H1 (cell line): ENCODE data around the gene TAF11L3. TPM values are rescaled to one million over a fixed set of nuclear protein-coding genes. Genes with fewer than 3 reads are reported as not detected.

Experiments
- CTCF ChIA-PET: fragments of 300-600 bp; sonication (Branson Sonifier 250); formaldehyde crosslinking; loops from one replicate; lab custom pipeline; 2021; ENCODE audit not compliant: partially characterized antibody; lab: Charles Lee
- POLR2A ChIA-PET: fragments of 300-600 bp; sonication (Branson Sonifier 250); formaldehyde crosslinking; loops from one replicate; lab custom pipeline; 2021; ENCODE audit warnings: inconsistent platforms; ENCODE audit not compliant: partially characterized antibody; lab: Charles Lee
- DNase-seq, 2 experiments: peaks; one replicate each; pipeline versions ENCODE4 v3.0.0 to v3.0.0-alpha.2; 2010 to 2022; ENCODE audit warnings: low spot score in 2 of 2, low read depth in 1 of 2, mixed read lengths in 1 of 2
- FAIRE-seq: peaks from 2 replicates; lab custom pipeline; 2011; peaks lifted over from hg19 to GRCh38; lab: Jason Lieb, UNC
- H2AFZ ChIP-seq: 2 replicates; pipeline ENCODE4 v1.8.1; 2012; ENCODE audit warnings: low read length, inconsistent platforms
- H2AK5ac ChIP-seq: 2 replicates; pipeline ENCODE4 v1.6.1; 2013; ENCODE audit warnings: low read depth, low read length
- H2BK120ac ChIP-seq: replicated peaks from 2 replicates; pipeline ENCODE3; 2013; ENCODE audit warnings: low read depth, low read length, inconsistent platforms
- H2BK12ac ChIP-seq: 2 replicates; pipeline ENCODE4 v1.6.1; 2013; ENCODE audit warnings: low read depth, low read length
- H2BK15ac ChIP-seq: 2 replicates; pipeline ENCODE4 v1.6.1; 2013; ENCODE audit warnings: low read length
- H2BK20ac ChIP-seq: 2 replicates; pipeline ENCODE4 v1.6.1; 2013; ENCODE audit warnings: low read length
- H2BK5ac ChIP-seq: 2 replicates; pipeline ENCODE4 v1.6.1; 2013; ENCODE audit warnings: low read depth, low read length
- H3K14ac ChIP-seq: 2 replicates; pipeline ENCODE4 v1.6.1; 2013; ENCODE audit warnings: inconsistent platforms; ENCODE audit not compliant: insufficient read length
- H3K18ac ChIP-seq: 2 replicates; pipeline ENCODE4 v1.6.1; 2013; ENCODE audit warnings: low read length; ENCODE audit errors: extremely low read depth
- H3K23ac ChIP-seq: 2 replicates; pipeline ENCODE4 v1.6.1; 2013; ENCODE audit warnings: inconsistent platforms; ENCODE audit not compliant: insufficient read length
- H3K23me2 ChIP-seq: 2 replicates; pipeline ENCODE4 v1.6.1; 2013; ENCODE audit warnings: low read depth, low read length
- H3K27ac ChIP-seq: 2 replicates; pipeline ENCODE4 v1.6.1; 2011; ENCODE audit warnings: low read depth, low read length, inconsistent platforms
- H3K27me3 ChIP-seq, 4 experiments: replicated peaks in 1 of 4; 1 replicate in 1 of 4; 2 replicates in 3 of 4; pipeline versions ENCODE4 v1.6.1 to v1.8.1; 2011 to 2013; ENCODE audit warnings: low read length in 3 of 4, mild to moderate bottlenecking in 3 of 4, inconsistent platforms in 2 of 4, mixed read lengths in 2 of 4, moderate library complexity in 1 of 4; ENCODE audit not compliant: control insufficient read depth in 3 of 4, insufficient read depth in 3 of 4; ENCODE audit errors: extremely low read depth in 1 of 4
- H3K36me3 ChIP-seq, 4 experiments: 2 replicates each; pipeline versions ENCODE4 v1.6.1 to v1.8.1; 2011 to 2013; ENCODE audit warnings: mild to moderate bottlenecking in 4 of 4, low read length in 3 of 4, moderate library complexity in 2 of 4, control low read depth in 1 of 4, inconsistent platforms in 1 of 4; ENCODE audit not compliant: insufficient read depth in 4 of 4, control insufficient read depth in 2 of 4
- H3K4ac ChIP-seq: replicated peaks from 2 replicates; pipeline ENCODE3; 2013; ENCODE audit warnings: low read length, low read depth, mixed read lengths, inconsistent platforms; ENCODE audit not compliant: insufficient read length
- H3K4me1 ChIP-seq, 4 experiments: replicated peaks in 1 of 4; 1 replicate in 1 of 4; 2 replicates in 3 of 4; pipeline versions ENCODE4 v1.6.1 to v1.8.1; 2011 to 2013; ENCODE audit warnings: low read length in 3 of 4, inconsistent platforms in 2 of 4, mixed read lengths in 1 of 4; ENCODE audit not compliant: insufficient read depth in 4 of 4, control insufficient read depth in 3 of 4
- H3K4me2 ChIP-seq, 2 experiments: 2 replicates each; pipeline versions ENCODE4 v1.6.1 to v1.8.1; 2011 to 2013; ENCODE audit warnings: low read depth in 2 of 2, low read length in 2 of 2, control low read depth in 1 of 2, inconsistent platforms in 1 of 2, mild to moderate bottlenecking in 1 of 2; ENCODE audit not compliant: insufficient read depth in 1 of 2
- H3K4me3 ChIP-seq, 4 experiments: fragments of 200-600, 300-600 bp in 1 of 4; sonication (generic), shearing (Covaris generic), sonication (Bioruptor Twin) in 1 of 4; 2 replicates each; pipeline versions ENCODE4 v1.5.1 to v1.8.1; 2011 to 2016; ENCODE audit warnings: low read length in 4 of 4, low read depth in 3 of 4, control low read depth in 2 of 4, inconsistent platforms in 2 of 4, mild to moderate bottlenecking in 2 of 4, mixed read lengths in 1 of 4, moderate library complexity in 1 of 4; ENCODE audit not compliant: insufficient read depth in 2 of 4; ENCODE audit errors: extremely low read depth in 1 of 4
- H3K56ac ChIP-seq: replicated peaks from 2 replicates; pipeline ENCODE3; 2013; ENCODE audit warnings: low read depth, mild to moderate bottlenecking, mixed read lengths, low read length, inconsistent platforms; ENCODE audit not compliant: insufficient read length
- H3K79me1 ChIP-seq: 2 replicates; pipeline ENCODE4 v1.6.1; 2013; ENCODE audit warnings: low read depth, low read length, control low read depth
- H3K79me2 ChIP-seq, 2 experiments: 2 replicates each; pipeline versions ENCODE4 v1.6.1 to v1.8.1; 2012 to 2013; ENCODE audit warnings: low read length in 2 of 2, mild to moderate bottlenecking in 2 of 2, inconsistent platforms in 1 of 2; ENCODE audit not compliant: insufficient read depth in 2 of 2, control insufficient read depth in 1 of 2
- H3K9ac ChIP-seq, 4 experiments: replicated peaks in 1 of 4; 1 replicate in 1 of 4; 2 replicates in 3 of 4; pipeline versions ENCODE4 v1.6.1 to v1.8.1; 2011 to 2013; ENCODE audit warnings: low read depth in 3 of 4, low read length in 3 of 4, control low read depth in 2 of 4, mild to moderate bottlenecking in 2 of 4, moderate library complexity in 2 of 4, inconsistent platforms in 1 of 4; ENCODE audit errors: extremely low read depth in 1 of 4
- H3K9me3 ChIP-seq, 2 experiments: 2 replicates each; pipeline versions ENCODE4 v1.6.1 to v1.8.1; 2012 to 2013; ENCODE audit warnings: mild to moderate bottlenecking in 2 of 2, moderate library complexity in 2 of 2, control low read depth in 1 of 2, inconsistent platforms in 1 of 2, low read depth in 1 of 2, low read length in 1 of 2, mixed read lengths in 1 of 2; ENCODE audit not compliant: insufficient read depth in 2 of 2
- H4K20me1 ChIP-seq, 2 experiments: replicated peaks in 1 of 2; 2 replicates each; pipeline versions ENCODE3 to v1.8.1; 2011 to 2013; ENCODE audit warnings: inconsistent platforms in 2 of 2, low read length in 2 of 2, mild to moderate bottlenecking in 1 of 2; ENCODE audit not compliant: insufficient read depth in 2 of 2, control insufficient read depth in 1 of 2
- H4K5ac ChIP-seq: 2 replicates; pipeline ENCODE4 v1.6.1; 2013; ENCODE audit warnings: low read length, low read depth, mixed read lengths, inconsistent platforms; ENCODE audit not compliant: insufficient read length
- H4K8ac ChIP-seq: 2 replicates; pipeline ENCODE4 v1.8.0; 2013; ENCODE audit warnings: mild to moderate bottlenecking, moderate library complexity, low read length, inconsistent platforms; ENCODE audit not compliant: insufficient read depth; ENCODE audit errors: extremely low read depth
- H4K91ac ChIP-seq: replicated peaks from 2 replicates; pipeline ENCODE3; 2013; ENCODE audit warnings: low read length, mixed read lengths, inconsistent platforms; ENCODE audit not compliant: insufficient read length
- CEBPB ChIP-seq: IDR thresholded peaks from 2 replicates; pipeline ENCODE4 v1.6.1; 2012; ENCODE audit warnings: low read depth, low read length
- CREB1 ChIP-seq: IDR thresholded peaks from 2 replicates; pipeline ENCODE4 v1.6.1; 2012; ENCODE audit warnings: inconsistent platforms
- JUND ChIP-seq: IDR thresholded peaks from 2 replicates; pipeline ENCODE4 v1.6.1; 2011; ENCODE audit warnings: mild to moderate bottlenecking, improper control_type of control experiment, low read length
- POU5F1 ChIP-seq: IDR thresholded peaks from 2 replicates; pipeline ENCODE4 v1.6.1; 2011; ENCODE audit warnings: low read depth, mild to moderate bottlenecking, low read length, moderate library complexity
- SUZ12 ChIP-seq: fragments of 200-600 bp; sonication (generic); IDR thresholded peaks from 2 replicates; pipeline ENCODE4 v1.6.1; 2012; ENCODE audit warnings: mild to moderate bottlenecking, inconsistent platforms, low read length, moderate library complexity, mixed read lengths
- YY1 ChIP-seq: IDR thresholded peaks from 2 replicates; pipeline ENCODE4 v1.6.1; 2011; ENCODE audit warnings: low read depth, mild to moderate bottlenecking, low read length
- WGBS, 2 experiments: shearing (Covaris generic) in 1 of 2; methylation state at CpG; one replicate each; pipeline versions ENCODE4 v1.1.6 to v1.1.7; 2013 to 2015; ENCODE audit warnings: low lambda C conversion rate in 2 of 2, mixed read lengths in 2 of 2, inconsistent platforms in 1 of 2, low coverage in 1 of 2, missing lambda C conversion rate in 1 of 2; ENCODE audit not compliant: insufficient replicate concordance in 2 of 2, insufficient coverage in 1 of 2, insufficient read length in 1 of 2; ENCODE audit errors: extremely low coverage in 1 of 2, missing lambda C conversion rate in 1 of 2; 5-methylcytosine and 5-hydroxymethylcytosine counted together
- polyA plus RNA-seq, 7 experiments: library from polyadenylated mRNA; depleted of rRNA in 3 of 7; stranded (reverse) in 5 of 7; unstranded in 2 of 7; fragments of >200 nt in 5 of 7; fragments of 200-250 nt in 2 of 7; gene quantifications; 1 replicate in 5 of 7; 2 replicates in 1 of 7; 4 replicates in 1 of 7; pipeline versions ENCODE4 v1.2.1 to v1.2.3, GENCODE V29; 2011 to 2013; ENCODE audit warnings: missing spikeins in 2 of 7, mixed read lengths in 2 of 7
- total RNA-seq: library from RNA; stranded (reverse); fragmentation: NEBNext Ultra II Directional; extraction: Animal tissue kit (Norgen Biotek cat#: 25700); gene quantifications from 2 replicates; pipeline ENCODE4 v1.2.1, GENCODE V29; 2021

TAF11L3 gene
- total and polyA plus RNA-seq, 2 of the 8 experiments (the other 6 are each of a cell fraction or from before 2014, with no cell fraction given), result not detected

DNA sequence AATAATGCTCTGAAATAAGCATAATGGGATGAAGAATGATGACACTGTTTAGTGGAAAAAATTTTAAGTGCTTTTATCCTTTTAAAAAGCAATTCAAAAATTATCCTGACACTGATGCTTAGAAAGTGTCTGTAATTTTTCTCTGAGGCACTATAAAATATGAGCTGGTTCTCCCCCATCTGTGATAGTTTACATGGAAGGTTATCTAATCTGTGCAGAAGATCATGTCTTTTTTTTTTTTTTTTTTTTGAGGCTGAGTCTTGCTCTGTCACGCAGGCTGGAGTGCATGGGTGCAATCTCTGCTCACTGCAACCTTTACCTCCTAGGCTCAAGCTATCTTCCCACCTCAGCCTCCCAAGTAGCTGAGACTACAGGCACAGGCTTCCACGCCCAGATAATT lies 35.4 kb upstream of the TAF11L3 start:
- no peaks in the 10 kb centered on the region for H3K79me2 ChIP-seq
- H3K4me1 ChIP-seq, result no peaks in the 10 kb centered on the region
- 96% methylated on average over 2 of the region's 2 CpGs; no CpG with 5 or more reads in 1 of the 2 experiments for WGBS, 2 experiments
- H3K27me3 ChIP-seq, result no peaks in the 10 kb centered on the region
- H3K79me1 ChIP-seq, result no peaks in the 10 kb centered on the region
- H3K4me3 ChIP-seq, result no peak overlapping the region
- H2BK120ac ChIP-seq, result no peak overlapping the region
- no peak overlapping the region for H2BK20ac ChIP-seq
- TF ChIP-seq CEBPB, result no peak
- no peak for TF ChIP-seq POU5F1
- no peak for TF ChIP-seq SUZ12
- no peak for TF ChIP-seq CREB1
- TF ChIP-seq YY1, result no peak
- no peak for TF ChIP-seq JUND
- H3K23ac ChIP-seq, result no peak overlapping the region
- no peak overlapping the region for H2BK15ac ChIP-seq
- H4K91ac ChIP-seq, result no peak overlapping the region
- no peak overlapping the region for H3K4me2 ChIP-seq
- H4K20me1 ChIP-seq, result no peaks in the 10 kb centered on the region
- H3K27ac ChIP-seq, result no peak overlapping the region
- no peak overlapping the region for H3K56ac ChIP-seq
- H2BK12ac ChIP-seq, result no peak overlapping the region
- no peak for DNase-seq
- CTCF ChIA-PET, result no interaction called here
- no peak overlapping the region for H2AFZ ChIP-seq
- no peak overlapping the region for H3K18ac ChIP-seq
- H2AK5ac ChIP-seq, result no peak overlapping the region
- H4K5ac ChIP-seq, result no peak overlapping the region
- no peak overlapping the region for H3K14ac ChIP-seq
- H4K8ac ChIP-seq, result no peak overlapping the region
- no peaks in the 10 kb centered on the region for H3K23me2 ChIP-seq
- no peak overlapping the region for H3K4ac ChIP-seq
- FAIRE-seq, result no peak
- no peaks in the 10 kb centered on the region for H3K9me3 ChIP-seq
- H2BK5ac ChIP-seq, result no peak overlapping the region
- no peak overlapping the region for H3K9ac ChIP-seq
- no peaks in the 10 kb centered on the region for H3K36me3 ChIP-seq
- POLR2A ChIA-PET, result no interaction called here
